Tibial nerve (tissue), 4 donors: Measurements from ENCODE around the gene CLSTN1. TPM values are rescaled to one million over a fixed set of nuclear protein-coding genes. Genes with fewer than 3 reads are reported as not detected.

Source experiments
- DNase-seq, 2 donors: peaks; one replicate each; pipeline ENCODE4 v3.0.0-alpha.2; 2019; ENCODE audit warnings: low spot score in 2 of 2
- H3K27ac ChIP-seq, 4 donors: fragments of 200-600 bp; sonication (generic) in 3 of 4; one replicate each; pipeline ENCODE4 v1.5.1; 2017 to 2019; ENCODE audit warnings: mild to moderate bottlenecking in 1 of 4
- H3K27me3 ChIP-seq, 2 donors: fragments of 200-600 bp; sonication (generic) in 1 of 2; one replicate each; pipeline versions ENCODE4 v1.5.1 to v1.6.0; 2017 to 2019
- H3K36me3 ChIP-seq, 3 donors: fragments of 200-600 bp; sonication (generic); one replicate each; pipeline ENCODE4 v1.5.1; 2018 to 2019
- H3K4me1 ChIP-seq, 4 donors: fragments of 200-600 bp; sonication (generic) in 3 of 4; one replicate each; pipeline ENCODE4 v1.5.1; 2017 to 2019
- H3K4me3 ChIP-seq, 4 donors: fragments of 200-600 bp; sonication (generic) in 3 of 4; one replicate each; pipeline ENCODE4 v1.5.1; 2017 to 2019; ENCODE audit warnings: mild to moderate bottlenecking in 1 of 4, moderate library complexity in 1 of 4
- H3K9me3 ChIP-seq, 4 donors: fragments of 200-600 bp; sonication (generic) in 3 of 4; one replicate each; pipeline ENCODE4 v1.5.1; 2017 to 2019
- CTCF ChIP-seq, 5 experiments: fragments of 200-600 bp in 3 of 5; fragments of 450-650 bp in 2 of 5; sonication (generic) in 3 of 5; IDR thresholded peaks; one replicate each; pipeline ENCODE4 v1.5.1; 2016 to 2019; ENCODE audit warnings: antibody characterized with exemption in 5 of 5, mild to moderate bottlenecking in 3 of 5, moderate library complexity in 2 of 5
- EP300 ChIP-seq, 2 donors: sonication (generic); formaldehyde crosslinking; IDR thresholded peaks; one replicate each; pipeline ENCODE4 v1.6.1; 2017; ENCODE audit warnings: antibody characterized with exemption in 2 of 2, mild to moderate bottlenecking in 1 of 2
- POLR2A ChIP-seq, 2 donors: fragments of 450-650 bp; IDR thresholded peaks; one replicate each; pipeline ENCODE4 v1.6.1; 2017; ENCODE audit warnings: antibody characterized with exemption in 2 of 2, mild to moderate bottlenecking in 2 of 2, moderate library complexity in 2 of 2
- WGBS, 2 donors: methylation state at CpG; one replicate each; pipeline ENCODE4 v1.1.5; 2018; 5-methylcytosine and 5-hydroxymethylcytosine counted together
- total RNA-seq, 4 donors: library from RNA; depleted of rRNA; stranded (reverse); fragments of >200 nt; gene quantifications; one replicate each; pipeline ENCODE4 v1.1.0, GENCODE V29; 2016

The CLSTN1 gene
- total RNA-seq, 4 donors from 2014 or later: 60.9 to 90.6 (median 72.5) TPM

GRCh38 chr1:9710037-9710436, 113.7 kb downstream of the CLSTN1 start:
- Histone ChIP-seq H3K4me3 (no peak overlapping the region), H3K9me3 (no peaks in the 10 kb centered on the region), H3K27ac (no peak overlapping the region), H3K27me3 (no peaks in the 10 kb centered on the region), H3K36me3 (peaks cover 0 to 41% (median 0%) of the 10 kb centered on the region in 3 donors), H3K4me1 (no peaks in the 10 kb centered on the region)
- no peak for TF ChIP-seq POLR2A (IDR thresholded peaks at IDR 0.05)
- no peak for TF ChIP-seq CTCF (IDR thresholded peaks at IDR 0.05)
- no peak for TF ChIP-seq EP300 (IDR thresholded peaks at IDR 0.05)
- 86 to 93% methylated on average over 8 of the region's 8 CpGs for WGBS, 2 donors
- DNase-seq: no peak

- Histone ChIP-seq H3K9me3 (no peaks in the 10 kb centered on the region), H3K27ac (no peak overlapping the region), H3K36me3 (peaks cover 0 to 14% (median 0%) of the 10 kb centered on the region in 3 donors), H3K4me1 (no peaks in the 10 kb centered on the region), H3K4me3 (no peak overlapping the region), H3K27me3 (no peaks in the 10 kb centered on the region)
- TF ChIP-seq POLR2A (IDR thresholded peaks at IDR 0.05) (no peak), EP300 (IDR thresholded peaks at IDR 0.05) (no peak), CTCF (IDR thresholded peaks at IDR 0.05) (no peak)
- WGBS, 2 donors: 93 to 94% methylated on average over 4 of the region's 4 CpGs
- no peak for DNase-seq
Measured at GRCh38 chr1:9706178-9706577, 117.6 kb downstream of the CLSTN1 start.

GRCh38 chr1:9705337-9706093, 118.2 kb downstream of the CLSTN1 start:
- no peak overlapping the region for H3K27ac ChIP-seq
- H3K36me3 ChIP-seq: peaks cover 0 to 7% (median 0%) of the 10 kb centered on the region in 3 donors
- H3K27me3 ChIP-seq: no peaks in the 10 kb centered on the region
- no peak for DNase-seq
- H3K4me3 ChIP-seq: no peak overlapping the region
- 88 to 90% methylated on average over 8 of the region's 8 CpGs for WGBS, 2 donors
- no peak for TF ChIP-seq POLR2A (IDR thresholded peaks at IDR 0.05)
- TF ChIP-seq CTCF (IDR thresholded peaks at IDR 0.05): no peak
- no peak for TF ChIP-seq EP300 (IDR thresholded peaks at IDR 0.05)
- no peaks in the 10 kb centered on the region for H3K4me1 ChIP-seq
- no peaks in the 10 kb centered on the region for H3K9me3 ChIP-seq

GRCh38 chr1:9703681-9704080, 120.1 kb downstream of the CLSTN1 start:
- Histone ChIP-seq H3K27me3 (no peaks in the 10 kb centered on the region), H3K9me3 (no peaks in the 10 kb centered on the region), H3K36me3 (no peaks in the 10 kb centered on the region), H3K27ac (no peak overlapping the region), H3K4me1 (no peaks in the 10 kb centered on the region), H3K4me3 (no peak overlapping the region)
- WGBS, 2 donors: 95 to 100% methylated on average over 3 of the region's 3 CpGs
- TF ChIP-seq POLR2A (IDR thresholded peaks at IDR 0.05): no peak
- TF ChIP-seq CTCF (IDR thresholded peaks at IDR 0.05): no peak
- TF ChIP-seq EP300 (IDR thresholded peaks at IDR 0.05): no peak
- no peak for DNase-seq

- Histone ChIP-seq H3K27ac (no peak overlapping the region), H3K9me3 (no peaks in the 10 kb centered on the region), H3K27me3 (no peaks in the 10 kb centered on the region), H3K4me3 (no peak overlapping the region), H3K36me3 (no peaks in the 10 kb centered on the region), H3K4me1 (no peaks in the 10 kb centered on the region)
- 88 to 90% methylated on average over 5 of the region's 5 CpGs for WGBS, 2 donors
- no peak for TF ChIP-seq EP300 (IDR thresholded peaks at IDR 0.05)
- no peak for TF ChIP-seq CTCF (IDR thresholded peaks at IDR 0.05)
- no peak for TF ChIP-seq POLR2A (IDR thresholded peaks at IDR 0.05)
- DNase-seq: no peak
Measured at GRCh38 chr1:9703165-9703509, 120.6 kb downstream of the CLSTN1 start.
